Adipose tissue (tissue), 3 donors: Measurements from ENCODE around the gene AUH. TPM values are rescaled to one million over a fixed set of nuclear protein-coding genes. Genes with fewer than 3 reads are reported as not detected.

Experiments used
- H3K27ac ChIP-seq: one replicate; pipeline ENCODE4 v1.5.1; 2013; ENCODE audit warnings: low read depth, low read length
- WGBS, 3 donors: extraction: QIAGEN DNeasy Blood & Tissue Kit; methylation state at CpG; one replicate each; pipeline ENCODE4 v1.1.7; 2013; 5-methylcytosine and 5-hydroxymethylcytosine counted together
- polyA plus RNA-seq, 3 donors: library from polyadenylated mRNA; stranded (reverse); fragments of 200-250 nt; gene quantifications; one replicate each; pipeline ENCODE4 v1.2.3, GENCODE V29; 2013
- donor health status: healthy with polysubstance abuse.
- donor health status: Bipolar disorder and iron deficiency.
- donor health status: healthy.

The AUH gene
- polyA plus RNA-seq, 3 donors, result 12.8 to 20.2 (median 19.5) TPM

DNA sequence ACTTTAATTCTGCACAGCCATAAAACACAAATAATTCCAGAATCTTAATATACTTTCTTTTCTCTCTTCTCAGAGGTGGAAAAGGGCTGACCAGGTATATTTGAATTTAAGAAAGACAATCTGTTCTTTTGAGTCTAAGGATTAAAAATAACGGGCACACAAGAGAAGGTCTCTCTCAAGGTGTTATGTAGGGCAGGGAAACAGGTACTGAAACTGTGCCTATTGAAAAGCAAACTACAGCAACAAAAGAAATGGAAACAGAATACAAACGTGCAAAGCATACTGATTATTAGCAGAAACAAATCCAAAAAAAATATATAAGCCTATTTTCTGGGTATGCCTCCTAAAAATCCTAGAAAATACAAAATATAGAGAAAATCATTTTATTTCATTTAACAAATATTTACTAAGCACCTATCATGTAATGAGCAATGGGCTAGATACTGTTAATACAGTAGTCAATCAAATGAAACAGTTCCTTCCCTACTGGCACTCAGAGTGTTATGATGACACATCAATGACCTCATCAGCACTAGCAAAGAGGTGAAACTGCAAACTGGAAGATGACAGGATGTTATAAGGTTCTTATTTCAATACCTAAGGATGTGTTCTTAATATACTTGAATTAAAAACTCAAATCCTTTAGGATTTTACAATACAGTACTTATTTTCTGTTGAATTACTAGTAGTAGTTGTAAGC, 87.7 kb downstream of the AUH start:
- no peak overlapping the region for H3K27ac ChIP-seq
- 83 to 89% (median 83%) methylated on average over 2 of the region's 2 CpGs for WGBS, 3 donors

GRCh38 chr9:91271156-91271555, 90.6 kb downstream of the AUH start:
- no peak overlapping the region for H3K27ac ChIP-seq
- WGBS, 3 donors, result 82 to 94% (median 91%) methylated on average over 2 of the region's 2 CpGs

DNA sequence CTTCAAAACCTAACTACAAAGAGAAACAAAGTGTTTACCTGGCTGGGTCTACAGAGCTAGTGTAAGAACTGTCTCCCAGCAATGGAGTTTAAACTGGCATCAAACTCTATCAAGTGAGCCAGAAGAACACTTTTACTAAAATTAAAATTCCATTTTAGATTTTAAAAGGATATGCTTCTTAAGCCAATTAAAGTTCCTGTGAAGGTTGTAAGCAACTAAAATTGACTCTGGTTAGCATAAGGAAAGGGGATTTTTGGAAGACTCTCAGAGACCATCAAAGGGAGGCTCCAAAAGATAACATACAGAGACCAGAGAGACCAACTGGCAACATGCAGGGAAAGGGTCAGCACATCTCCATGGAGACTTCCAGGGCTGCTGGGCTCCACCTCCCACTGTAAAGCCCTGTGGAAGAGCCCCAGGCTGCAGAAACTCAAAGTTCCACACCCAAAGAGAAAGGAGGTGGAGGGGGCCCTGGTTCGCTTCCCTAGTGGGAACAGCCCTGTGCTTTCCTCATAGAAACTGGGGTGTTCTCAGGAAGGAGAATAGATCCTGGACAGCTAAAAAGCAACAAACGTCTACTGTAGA, 91.7 kb downstream of the AUH start:
- no peak overlapping the region for H3K27ac ChIP-seq
- 72 to 76% (median 72%) methylated on average over 2 of the region's 2 CpGs for WGBS, 3 donors

DNA sequence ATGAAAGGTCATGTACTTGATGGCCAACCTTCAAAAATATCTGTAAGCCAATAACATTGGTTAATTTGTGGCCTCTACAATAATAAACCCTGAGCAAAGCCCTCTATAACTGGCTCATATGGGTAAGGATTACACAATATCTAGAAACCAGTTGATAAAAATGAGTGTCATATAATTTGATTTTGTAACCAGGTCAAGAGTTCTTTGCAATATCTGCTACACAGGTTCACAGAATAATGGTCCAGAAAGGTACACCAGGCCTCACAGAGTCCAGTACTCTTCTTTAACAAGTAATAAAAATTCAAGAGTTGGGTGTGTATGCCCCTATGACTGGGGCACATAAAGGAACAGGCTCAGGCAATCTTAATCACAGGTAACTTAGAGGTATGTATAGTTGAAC, 95.3 kb downstream of the AUH start:
- H3K27ac ChIP-seq, result no peak overlapping the region

DNA sequence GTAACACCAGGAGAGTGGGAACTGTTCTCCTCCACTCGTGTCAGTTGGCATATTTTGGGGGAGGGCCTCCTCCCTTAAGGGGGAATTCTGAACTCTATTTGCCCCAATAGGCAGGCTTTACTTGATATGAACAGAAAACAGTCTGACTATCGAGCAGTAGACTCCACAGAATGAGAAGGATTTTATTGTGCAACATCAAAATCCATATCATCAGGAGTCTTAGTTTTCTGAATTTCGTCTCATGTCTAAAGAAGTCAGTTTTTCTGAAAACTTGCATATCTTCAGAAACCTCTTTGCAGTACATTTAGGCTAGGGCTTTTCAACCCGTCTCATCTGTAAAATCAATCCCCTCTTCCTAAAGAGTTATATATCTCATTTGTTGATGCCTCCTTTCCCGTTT, 96.2 kb downstream of the AUH start:
- H3K27ac ChIP-seq, result no peak overlapping the region
- 81 to 87% (median 86%) methylated on average over 5 of the region's 5 CpGs for WGBS, 3 donors

GRCh38 chr9:91261417-91261816, 100.3 kb downstream of the AUH start:
- no peak overlapping the region for H3K27ac ChIP-seq
- 12 to 38% (median 31%) methylated on average over 1 of the region's 1 CpG for WGBS, 3 donors

- H3K27ac ChIP-seq, result no peak overlapping the region
- 93 to 100% (median 93%) methylated on average over 1 of the region's 1 CpG for WGBS, 3 donors
Measured at GRCh38 chr9:91259162-91259561, 102.6 kb downstream of the AUH start.

- WGBS, 3 donors, result 75 to 94% (median 84%) methylated on average over 3 of the region's 3 CpGs
- no peak overlapping the region for H3K27ac ChIP-seq
Measured at GRCh38 chr9:91258451-91258850, 103.3 kb downstream of the AUH start.

DNA sequence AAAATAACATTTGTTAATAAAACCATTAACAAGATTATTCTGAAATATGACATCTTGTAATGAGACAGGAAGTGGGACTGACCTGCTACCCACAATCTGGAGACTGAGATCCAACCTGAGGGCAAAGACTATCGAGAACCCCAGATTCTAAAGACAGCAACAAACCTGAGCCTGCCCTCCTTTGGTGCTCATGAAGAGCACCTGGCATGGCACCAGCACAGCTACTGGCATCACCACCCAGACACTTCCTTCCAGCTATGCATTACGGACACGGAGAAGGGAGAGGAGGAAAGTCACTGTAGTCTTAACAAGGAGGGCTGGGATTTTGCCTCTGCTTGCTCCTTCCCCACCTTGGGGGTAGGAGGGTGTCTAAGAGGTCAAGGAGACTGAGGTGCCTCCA, 105.5 kb downstream of the AUH start:
- 87 to 97% (median 92%) methylated on average over 3 of the region's 3 CpGs for WGBS, 3 donors
- no peak overlapping the region for H3K27ac ChIP-seq

DNA sequence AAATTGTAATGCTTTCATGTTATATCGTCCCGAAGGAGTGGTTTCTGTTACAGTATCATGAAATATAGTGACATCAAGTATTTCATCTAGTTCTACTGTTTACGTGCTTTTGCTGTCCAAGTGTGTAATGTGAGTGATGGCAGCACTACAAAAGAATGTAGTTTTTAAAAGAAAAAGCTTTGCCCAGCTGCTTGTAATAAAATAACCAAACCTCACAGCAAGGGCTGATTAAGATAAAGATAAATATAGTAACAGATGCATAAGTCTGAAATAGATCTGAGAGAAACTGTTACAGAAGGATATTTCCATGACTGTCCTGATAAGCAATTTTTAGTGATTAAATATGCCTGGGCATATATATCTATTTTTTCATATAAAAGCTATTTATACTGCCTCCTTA, 106.4 kb downstream of the AUH start:
- 49 to 78% (median 58%) methylated on average over 3 of the region's 3 CpGs for WGBS, 3 donors
- no peak overlapping the region for H3K27ac ChIP-seq

DNA sequence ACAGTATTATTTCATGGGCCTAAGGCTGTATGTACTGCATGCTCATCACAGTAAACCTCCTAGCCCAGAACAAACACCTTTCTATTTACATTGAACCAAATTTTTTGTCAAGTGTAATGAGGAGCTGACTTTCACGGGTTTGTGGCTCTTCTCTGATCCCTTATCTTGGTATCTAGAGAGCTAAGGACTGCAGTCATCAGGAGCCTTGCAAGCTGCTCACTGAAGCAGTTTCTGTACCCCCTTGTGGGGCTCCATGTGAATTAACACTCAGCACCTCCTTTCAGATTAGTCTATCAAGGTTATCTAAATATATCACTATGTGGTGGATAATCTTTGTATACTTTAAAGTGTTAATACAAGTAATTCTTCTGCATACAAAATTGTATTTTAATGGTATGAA, 108.2 kb downstream of the AUH start:
- WGBS, 3 donors, result 42 to 61% (median 43%) methylated on average over 1 of the region's 1 CpG

GRCh38 chr9:91248707-91249106, 113.0 kb downstream of the AUH start:
- no peak overlapping the region for H3K27ac ChIP-seq
- WGBS, 3 donors, result 94 to 97% (median 95%) methylated on average over 6 of the region's 6 CpGs

More for the DNA sequence above, 108.2 kb downstream of the AUH start:
- H3K27ac ChIP-seq, result no peak overlapping the region

DNA sequence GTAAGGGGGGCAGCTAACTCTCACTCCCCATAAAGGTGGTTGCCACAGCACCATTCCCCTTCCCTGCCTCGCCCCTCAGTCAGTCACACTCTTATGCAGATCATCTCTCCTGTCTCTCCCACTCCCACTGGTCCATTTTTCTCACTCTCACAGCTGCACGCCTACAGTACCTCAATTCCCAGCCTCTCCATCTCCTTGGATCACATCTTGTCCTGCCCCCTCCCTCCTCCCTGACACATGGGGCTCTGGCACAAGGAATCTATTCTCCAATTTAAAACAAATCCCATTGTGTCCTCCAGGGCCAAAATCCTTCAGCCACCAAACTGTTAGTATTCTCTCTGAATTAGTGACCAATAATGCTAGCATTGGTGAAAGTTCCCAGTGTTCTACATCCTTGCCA, 114.4 kb downstream of the AUH start:
- H3K27ac ChIP-seq, result no peak overlapping the region
- WGBS, 3 donors, result 97 to 100% (median 98%) methylated on average over 2 of the region's 2 CpGs

DNA sequence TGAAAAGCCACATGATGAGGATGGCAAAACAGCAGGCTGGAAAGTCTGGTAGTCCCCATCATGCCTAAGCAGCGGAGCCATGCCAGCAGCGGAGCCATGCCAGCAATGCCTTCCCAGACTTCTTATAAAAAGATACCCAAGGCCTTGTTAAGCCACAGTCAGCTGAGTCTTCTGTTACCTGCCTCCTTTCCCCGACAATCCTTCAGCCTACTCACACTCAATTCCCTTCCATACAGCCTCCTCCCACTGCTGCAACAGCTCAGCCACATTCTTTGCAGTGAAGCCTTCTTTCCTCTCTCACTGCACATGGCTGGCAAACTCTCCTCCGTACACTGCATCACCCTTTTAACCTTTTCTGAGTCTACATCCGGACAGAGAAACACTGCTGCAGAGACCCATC, 114.9 kb downstream of the AUH start:
- 74 to 76% (median 75%) methylated on average over 5 of the region's 5 CpGs for WGBS, 3 donors
- no peak overlapping the region for H3K27ac ChIP-seq

DNA sequence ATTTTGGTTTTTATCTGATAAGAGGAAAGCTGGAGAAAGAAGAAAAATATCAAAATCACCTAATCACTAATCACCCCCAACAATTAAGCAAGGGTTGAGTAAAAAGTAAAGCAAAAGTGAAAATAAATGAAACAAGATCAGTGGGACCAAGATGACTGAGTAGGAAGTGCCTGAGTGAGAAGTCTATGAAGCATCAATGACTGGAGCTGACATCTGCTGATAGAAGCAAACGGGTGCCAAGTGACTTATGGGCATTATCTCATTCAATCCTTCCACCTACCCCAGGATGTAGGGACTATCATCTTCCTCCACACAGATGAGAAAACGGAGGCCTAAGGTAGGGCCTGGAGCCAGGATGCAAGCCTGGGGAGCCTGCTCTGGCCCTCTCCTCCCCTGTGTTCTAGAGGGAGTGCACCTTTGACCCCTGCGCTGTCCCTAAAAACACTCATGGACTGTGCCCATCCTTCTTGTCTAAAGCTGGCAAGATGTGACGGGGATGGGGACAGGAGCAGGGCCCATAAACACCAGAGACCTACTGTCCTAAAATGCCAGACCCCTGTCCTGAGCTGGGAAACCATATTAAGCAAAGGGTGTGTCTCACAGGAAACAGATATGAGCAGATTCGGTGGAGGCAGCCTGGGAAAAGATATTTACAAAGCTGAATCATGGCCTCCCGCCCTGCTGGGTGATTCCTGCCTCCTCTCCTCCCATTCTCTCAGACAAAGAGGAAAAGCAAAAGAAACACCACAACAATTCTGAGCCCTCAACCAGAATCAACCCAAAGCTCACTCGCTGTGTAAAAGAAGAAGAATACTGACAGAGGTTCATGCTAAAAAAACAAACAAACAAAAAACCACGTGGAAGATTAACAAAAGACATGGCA, 116.0 kb downstream of the AUH start:
- 72 to 79% (median 74%) methylated on average over 8 of the region's 8 CpGs for WGBS, 3 donors
- no peak overlapping the region for H3K27ac ChIP-seq

GRCh38 chr9:91243029-91243428, 118.7 kb downstream of the AUH start:
- 85 to 96% (median 96%) methylated on average over 2 of the region's 2 CpGs for WGBS, 3 donors
- H3K27ac ChIP-seq, result no peak overlapping the region

GRCh38 chr9:91241909-91242308, 119.8 kb downstream of the AUH start:
- H3K27ac ChIP-seq, result no peak overlapping the region
- WGBS, 3 donors, result 85 to 89% (median 86%) methylated on average over 4 of the region's 4 CpGs

- 96 to 100% (median 99%) methylated on average over 3 of the region's 3 CpGs for WGBS, 3 donors
Measured at GRCh38 chr9:91240596-91241165, 121.0 kb downstream of the AUH start.

More at GRCh38 chr9:91240596-91241165, 121.0 kb downstream of the AUH start:
- H3K27ac ChIP-seq, result no peak overlapping the region
